TTC549 (cell line): ENCODE measurements around the gene ABCD4.

ENCODE experiments used
- FAIRE-seq: peaks from 2 replicates; lab custom pipeline; 2012; peaks lifted over from hg19 to GRCh38; lab: Jason Lieb, UNC

The ABCD4 gene

GRCh38 chr14:74257941-74258763 lies 44.6 kb downstream of the ABCD4 start:
- FAIRE-seq = no peak

- FAIRE-seq = no peak
Measured at GRCh38 chr14:74257078-74257940, 45.4 kb downstream of the ABCD4 start.

GRCh38 chr14:74255281-74255680 lies 47.5 kb downstream of the ABCD4 start:
- no peak for FAIRE-seq

- FAIRE-seq = no peak
Measured at GRCh38 chr14:74249433-74250375, 53.0 kb downstream of the ABCD4 start.

- no peak for FAIRE-seq
Measured at GRCh38 chr14:74248017-74248416, 54.7 kb downstream of the ABCD4 start.

- no peak for FAIRE-seq
Measured at GRCh38 chr14:74246542-74246941, 56.2 kb downstream of the ABCD4 start.

GRCh38 chr14:74245292-74245691 lies 57.4 kb downstream of the ABCD4 start:
- no peak for FAIRE-seq

GRCh38 chr14:74244115-74244514 lies 58.6 kb downstream of the ABCD4 start:
- FAIRE-seq = no peak

GRCh38 chr14:74243051-74243450 lies 59.7 kb downstream of the ABCD4 start:
- no peak for FAIRE-seq

GRCh38 chr14:74242780-74243042 lies 60.0 kb downstream of the ABCD4 start:
- no peak for FAIRE-seq

GRCh38 chr14:74242021-74242779 lies 60.5 kb downstream of the ABCD4 start:
- no peak for FAIRE-seq

GRCh38 chr14:74241652-74242017 lies 61.1 kb downstream of the ABCD4 start:
- FAIRE-seq = no peak

- FAIRE-seq = no peak
Measured at GRCh38 chr14:74240794-74241651, 61.7 kb downstream of the ABCD4 start.

- FAIRE-seq = no peak
Measured at GRCh38 chr14:74239848-74240793, 62.6 kb downstream of the ABCD4 start.

GRCh38 chr14:74238974-74239847 lies 63.5 kb downstream of the ABCD4 start, which contains the start of gene VSX2:
Gene VSX2, plus strand, starts transcription at chr14:74239449. Its CDS starts 113 bp downstream, at chr14:74239562.
- no peak for FAIRE-seq

GRCh38 chr14:74237441-74237840 lies 65.3 kb downstream of the ABCD4 start:
- no peak for FAIRE-seq
